GM19240 (cell line): ENCODE data around the gene TK2.
"Not testable (repeated sequence)": the region's sequence is repeated elsewhere in the genome, so short reads cannot be mapped to it uniquely, and the experiment has no call there.

Source experiments
- DNase-seq: peaks from one replicate; pipeline ENCODE4 v3.0.0; 2011; ENCODE audit warnings: low spot score; ENCODE audit not compliant: insufficient read length

The TK2 gene

GRCh38 chr16:66574081-66574480 lies 24.2 kb upstream of the TK2 start:
- DNase-seq = no peak

- no peak for DNase-seq
These were observed 22.4 kb upstream of the TK2 start for GRCh38 chr16:66572356-66572755.

- DNase-seq = no peak
These were observed 20.0 kb upstream of the TK2 start for GRCh38 chr16:66569827-66570405.

GRCh38 chr16:66569131-66569530 lies 19.2 kb upstream of the TK2 start:
- no peak for DNase-seq

- DNase-seq = no peak
These were observed 18.4 kb upstream of the TK2 start for GRCh38 chr16:66568355-66568754.

- DNase-seq = not testable (repeated sequence)
These were observed 17.3 kb upstream of the TK2 start for GRCh38 chr16:66567270-66567669.

GRCh38 chr16:66566051-66566901 lies 16.4 kb upstream of the TK2 start, which contains the start of gene CMTM1:
TSS of gene CMTM1 (plus strand) at chr16:66566439. CDS start at chr16:66566514, 75 bp downstream.
- no peak for DNase-seq

- DNase-seq = no peak
These were observed 13.8 kb upstream of the TK2 start for GRCh38 chr16:66563574-66564334.

- DNase-seq = no peak
These were observed 13.1 kb upstream of the TK2 start for GRCh38 chr16:66562986-66563385.

GRCh38 chr16:66562409-66562808 lies 12.5 kb upstream of the TK2 start:
- no peak for DNase-seq

- DNase-seq = no peak
These were observed 11.6 kb upstream of the TK2 start for GRCh38 chr16:66561381-66562080.

- no peak for DNase-seq
These were observed 10.2 kb upstream of the TK2 start for GRCh38 chr16:66560107-66560506.

GRCh38 chr16:66554495-66554894 lies 4.6 kb upstream of the TK2 start:
- DNase-seq = no peak

- no peak for DNase-seq
These were observed 4.1 kb upstream of the TK2 start for GRCh38 chr16:66554021-66554420.

- DNase-seq = no peak
These were observed 3.3 kb upstream of the TK2 start for GRCh38 chr16:66553223-66553622.

GRCh38 chr16:66552286-66553177 lies 2.6 kb upstream of the TK2 start, which contains the start of gene CKLF:
TSS of gene CKLF (plus strand) at chr16:66552576. CDS start at chr16:66552716, 140 bp downstream.
- DNase-seq = peak; percentile 91

- DNase-seq = peak; percentile 18
These were observed 1.9 kb upstream of the TK2 start for GRCh38 chr16:66551788-66552285.

- peak; percentile 23 for DNase-seq
These were observed 1.4 kb upstream of the TK2 start for GRCh38 chr16:66551348-66551759.

GRCh38 chr16:66548868-66549267 lies 1.1 kb downstream of the TK2 start:
- DNase-seq = no peak

GRCh38 chr16:66548068-66548467 lies 1.9 kb downstream of the TK2 start:
- no peak for DNase-seq
